CD4-positive, CD25-positive, alpha-beta regulatory T cell (primary cell): ENCODE data around the gene NSMCE1. TPM values are rescaled to one million over a fixed set of nuclear protein-coding genes. Genes with fewer than 3 reads are reported as not detected.
A peak's percentile ranks its signal among the peaks of the same experiment; 100 is the strongest.

Experiments
- ATAC-seq, 2 donors: fragments of 150-1000 bp; cut with Tn5 transposase; one replicate each; pipeline ENCODE4 v1.10.0; 2021; ENCODE audit warnings: low read depth in 2 of 2, moderate number of reproducible peaks in 2 of 2, moderate library complexity in 1 of 2
- DNase-seq, 3 donors: peaks; one replicate each; pipeline versions ENCODE4 v3.0.0 to v3.0.0-alpha.2; 2012 to 2022; ENCODE audit warnings: mixed read lengths in 1 of 3
- H3K27ac ChIP-seq: one replicate; pipeline ENCODE4 v1.7.0; 2013; ENCODE audit warnings: mild to moderate bottlenecking, low read length; ENCODE audit not compliant: insufficient read depth, poor library complexity, severe bottlenecking
- H3K27me3 ChIP-seq: one replicate; pipeline ENCODE4 v1.7.0; 2013; ENCODE audit warnings: low read length; ENCODE audit not compliant: control insufficient read depth, insufficient read depth
- H3K36me3 ChIP-seq: one replicate; pipeline ENCODE4 v1.7.0; 2013; ENCODE audit warnings: mild to moderate bottlenecking, low read length, moderate library complexity; ENCODE audit not compliant: control insufficient read depth, insufficient read depth
- H3K4me1 ChIP-seq: 2 replicates; pipeline ENCODE4 v1.7.0; 2013; ENCODE audit warnings: mild to moderate bottlenecking, low read length; ENCODE audit not compliant: insufficient read depth, control insufficient read depth, poor library complexity, severe bottlenecking
- H3K4me3 ChIP-seq: one replicate; pipeline ENCODE4 v1.7.0; 2013; ENCODE audit warnings: low read depth, mild to moderate bottlenecking, low read length, moderate library complexity
- H3K9me3 ChIP-seq, 2 experiments: 1 replicate in 1 of 2; 2 replicates in 1 of 2; pipeline ENCODE4 v1.7.0; 2013; ENCODE audit warnings: low read length in 2 of 2, mild to moderate bottlenecking in 1 of 2, moderate library complexity in 1 of 2; ENCODE audit not compliant: control insufficient read depth in 2 of 2
- H3K27ac Mint-ChIP-seq, 3 donors: one replicate each; pipeline ENCODE4 v1.8.0; 2020 to 2022; ENCODE audit warnings: mild to moderate bottlenecking in 3 of 3, mixed read lengths in 3 of 3, moderate library complexity in 2 of 3
- H3K27me3 Mint-ChIP-seq: one replicate; pipeline ENCODE4 v1.8.0; 2022; ENCODE audit warnings: mild to moderate bottlenecking, mixed read lengths
- H3K36me3 Mint-ChIP-seq: one replicate; pipeline ENCODE4 v1.8.0; 2020; ENCODE audit warnings: mixed read lengths
- H3K4me1 Mint-ChIP-seq, 4 donors: one replicate each; pipeline ENCODE4 v1.8.0; 2020 to 2022; ENCODE audit warnings: mixed read lengths in 4 of 4, mild to moderate bottlenecking in 1 of 4
- H3K4me3 Mint-ChIP-seq, 4 donors: one replicate each; pipeline ENCODE4 v1.8.0; 2020 to 2022; ENCODE audit warnings: mild to moderate bottlenecking in 4 of 4, mixed read lengths in 4 of 4, moderate library complexity in 3 of 4
- H3K9me3 Mint-ChIP-seq, 7 donors: one replicate each; pipeline ENCODE4 v1.8.0; 2020 to 2022; ENCODE audit warnings: mixed read lengths in 7 of 7, mild to moderate bottlenecking in 3 of 7, moderate library complexity in 2 of 7
- polyA plus RNA-seq, 4 donors: library from polyadenylated mRNA; unstranded; fragments of 300-500 nt; fragmentation: Illumina TruSeq; gene quantifications; one replicate each; pipeline ENCODE4 v1.2.3, GENCODE V29; 2021
- total RNA-seq: library from RNA; stranded (reverse); gene quantifications from one replicate; pipeline ENCODE4 v1.2.3, GENCODE V29; 2022

NSMCE1 gene
- total and polyA plus RNA-seq, 5 donors from 2014 or later = 40.0 to 156 (median 131) TPM

DNA sequence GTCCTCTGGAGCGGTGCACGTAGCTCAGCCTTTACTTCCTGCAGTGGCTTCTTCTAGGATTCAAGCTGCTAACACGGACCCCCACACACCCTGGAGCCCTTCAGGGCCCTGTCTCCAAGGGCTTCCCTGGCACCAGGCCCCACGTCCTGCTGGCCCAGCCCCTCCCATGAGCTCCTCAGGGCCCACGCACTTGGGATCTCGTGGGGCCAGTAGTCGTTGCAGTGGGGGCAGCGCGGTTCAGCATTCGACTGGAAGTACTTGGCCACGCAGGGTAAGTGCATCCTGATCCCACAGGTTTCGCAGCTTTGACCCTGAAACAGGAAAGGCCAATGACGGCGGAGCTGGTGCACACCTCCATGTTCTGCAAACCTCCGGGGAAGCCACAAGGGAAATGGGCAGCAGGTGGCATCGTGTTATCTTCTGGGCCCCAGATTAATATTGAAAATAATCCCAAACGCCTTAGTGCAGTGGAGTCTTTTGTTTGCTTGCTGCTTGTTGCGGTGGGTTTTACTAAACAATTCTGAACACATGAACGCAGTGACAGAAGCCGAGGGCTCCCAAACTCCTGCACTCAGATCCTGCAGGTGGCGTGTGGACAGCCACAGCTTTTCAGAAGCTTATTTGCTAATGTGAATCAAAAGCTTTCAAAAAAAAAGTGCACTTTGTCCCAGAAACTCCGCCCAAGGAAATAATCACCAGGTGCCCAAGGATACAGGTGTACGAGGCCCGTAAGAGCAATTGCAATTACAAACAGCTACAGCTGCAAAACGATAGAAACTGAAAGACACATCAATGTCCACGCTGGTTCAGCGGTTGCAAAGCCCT, 42.8 kb downstream of the NSMCE1 start:
- Histone ChIP-seq H3K27ac (no peak overlapping the region), H3K27me3 (no peaks in the 10 kb centered on the region), H3K4me3 (no peak overlapping the region), H3K36me3 (peaks cover 11% of the 10 kb centered on the region), H3K9me3 (no peaks in the 10 kb centered on the region), H3K4me1 (peaks cover 11% of the 10 kb centered on the region)
- H3K9me3 Mint-ChIP-seq = peaks cover 0 to 1% (median 0%) of the 10 kb centered on the region in 7 donors
- H3K27me3 Mint-ChIP-seq = no peaks in the 10 kb centered on the region
- DNase-seq (no peak), ATAC-seq (peak in 1 of 2 donors; percentile 27)
- H3K4me1 Mint-ChIP-seq = peaks cover 2 to 39% (median 9%) of the 10 kb centered on the region in 4 donors
- H3K4me3 Mint-ChIP-seq = no peak overlapping the region
- H3K27ac Mint-ChIP-seq = peak overlapping the region; percentile 40 to 83 (median 74)
- peaks cover 12% of the 10 kb centered on the region for H3K36me3 Mint-ChIP-seq

DNA sequence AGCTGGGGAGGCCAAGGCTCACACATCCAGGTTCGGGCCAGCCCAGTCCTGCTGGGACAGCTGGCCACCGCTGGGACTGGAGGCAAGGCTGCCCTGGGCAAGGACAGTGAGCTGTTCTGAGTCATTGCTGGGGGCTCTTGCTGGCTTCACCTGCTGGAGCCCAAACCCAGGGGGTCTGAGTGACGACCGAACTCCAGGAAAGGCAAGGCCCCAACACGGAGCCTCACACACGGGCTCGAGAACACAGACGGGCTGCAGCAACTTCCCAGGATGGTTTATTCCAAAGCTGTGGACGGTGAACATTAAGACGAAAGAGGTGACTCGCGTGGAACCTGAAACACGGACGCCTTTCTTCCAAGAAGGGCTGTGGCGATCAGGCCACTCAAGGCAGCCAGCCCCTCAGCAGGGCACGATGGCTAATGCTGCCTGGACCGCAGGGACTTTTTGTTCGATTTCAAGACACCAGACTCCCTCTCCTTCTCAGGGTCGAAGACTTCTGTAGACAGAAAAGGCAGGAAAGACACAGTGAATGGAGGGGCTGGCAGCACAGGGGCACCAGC, 43.8 kb downstream of the NSMCE1 start:
- Histone ChIP-seq H3K4me3 (no peak overlapping the region), H3K27me3 (no peaks in the 10 kb centered on the region), H3K4me1 (peaks cover 1% of the 10 kb centered on the region), H3K27ac (no peak overlapping the region), H3K36me3 (peaks cover 14% of the 10 kb centered on the region), H3K9me3 (no peaks in the 10 kb centered on the region)
- ATAC-seq = no peak
- Mint-ChIP-seq H3K9me3 (peaks cover 0 to 1% (median 0%) of the 10 kb centered on the region in 7 donors), H3K27ac (peak overlapping the region; percentile 40 to 75 (median 69)), H3K36me3 (peaks cover 8% of the 10 kb centered on the region), H3K27me3 (no peaks in the 10 kb centered on the region), H3K4me1 (peaks cover 0 to 31% (median 4%) of the 10 kb centered on the region in 4 donors), H3K4me3 (no peak overlapping the region)
- no peak for DNase-seq

DNA sequence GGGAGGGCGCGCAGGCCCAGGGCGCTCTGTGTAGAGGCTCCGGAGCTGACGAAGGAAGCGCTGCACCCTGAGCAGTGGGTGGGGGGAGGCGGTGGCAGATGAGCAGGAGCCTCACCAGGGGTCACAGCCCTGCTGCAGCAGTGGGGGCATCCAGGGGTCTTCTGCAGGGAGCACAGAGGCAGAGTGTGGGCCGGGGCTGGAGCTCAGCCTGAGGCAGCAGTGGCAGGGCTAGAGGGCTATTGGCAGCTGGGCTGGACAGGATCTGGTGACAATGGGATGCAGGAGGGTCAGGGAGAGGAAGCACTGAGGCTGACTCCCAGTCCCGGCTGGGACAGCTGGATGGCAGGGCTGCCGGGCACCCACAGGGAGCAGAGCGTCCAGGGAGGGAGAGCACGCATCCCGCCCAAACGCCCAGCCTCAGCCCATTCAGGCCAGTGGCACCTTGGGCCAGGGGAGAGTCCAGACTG, 44.3 kb downstream of the NSMCE1 start:
- H3K4me1 ChIP-seq = no peaks in the 10 kb centered on the region
- no peak overlapping the region for H3K4me3 ChIP-seq
- Mint-ChIP-seq H3K36me3 (peaks cover 12% of the 10 kb centered on the region), H3K27me3 (no peaks in the 10 kb centered on the region), H3K4me1 (peaks cover 0 to 27% (median 2%) of the 10 kb centered on the region in 4 donors), H3K4me3 (no peak overlapping the region), H3K9me3 (peaks cover 0 to 1% (median 0%) of the 10 kb centered on the region in 7 donors), H3K27ac (no peak overlapping the region)
- H3K36me3 ChIP-seq = peaks cover 16% of the 10 kb centered on the region
- H3K27ac ChIP-seq = no peak overlapping the region
- DNase-seq = no peak
- ATAC-seq = no peak
- H3K9me3 ChIP-seq = no peaks in the 10 kb centered on the region
- no peaks in the 10 kb centered on the region for H3K27me3 ChIP-seq

DNA sequence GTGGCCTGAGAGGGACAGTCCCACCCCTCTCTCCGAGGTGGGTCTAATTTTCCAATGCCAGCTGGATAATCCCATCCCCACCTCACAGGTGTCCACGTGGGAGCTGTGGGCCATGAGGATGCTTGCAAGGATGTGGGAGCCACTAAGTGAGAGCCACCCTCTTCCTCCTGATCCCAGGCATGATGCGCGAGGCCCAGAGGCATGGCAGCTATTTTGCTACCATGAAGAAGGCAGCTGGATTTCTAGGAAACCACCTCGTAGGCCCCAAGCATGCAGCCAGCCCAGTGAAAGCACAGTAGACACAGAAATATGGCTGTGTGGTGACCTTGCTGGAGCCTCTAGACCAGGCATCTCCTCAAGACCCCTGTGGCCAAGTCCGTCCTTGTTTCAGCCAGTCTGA, 44.9 kb downstream of the NSMCE1 start:
- H3K27ac ChIP-seq = no peak overlapping the region
- Mint-ChIP-seq H3K27me3 (no peaks in the 10 kb centered on the region), H3K4me1 (peaks cover 0 to 21% (median 0%) of the 10 kb centered on the region in 4 donors), H3K9me3 (peaks cover 0 to 1% (median 0%) of the 10 kb centered on the region in 7 donors), H3K36me3 (peaks cover 12% of the 10 kb centered on the region), H3K27ac (peak overlapping the region in 1 of 3 donors; percentile 67), H3K4me3 (no peak overlapping the region)
- no peaks in the 10 kb centered on the region for H3K9me3 ChIP-seq
- no peak for ATAC-seq
- H3K4me3 ChIP-seq = no peak overlapping the region
- no peak for DNase-seq
- H3K27me3 ChIP-seq = no peaks in the 10 kb centered on the region
- H3K4me1 ChIP-seq = no peaks in the 10 kb centered on the region
- H3K36me3 ChIP-seq = peaks cover 22% of the 10 kb centered on the region

DNA sequence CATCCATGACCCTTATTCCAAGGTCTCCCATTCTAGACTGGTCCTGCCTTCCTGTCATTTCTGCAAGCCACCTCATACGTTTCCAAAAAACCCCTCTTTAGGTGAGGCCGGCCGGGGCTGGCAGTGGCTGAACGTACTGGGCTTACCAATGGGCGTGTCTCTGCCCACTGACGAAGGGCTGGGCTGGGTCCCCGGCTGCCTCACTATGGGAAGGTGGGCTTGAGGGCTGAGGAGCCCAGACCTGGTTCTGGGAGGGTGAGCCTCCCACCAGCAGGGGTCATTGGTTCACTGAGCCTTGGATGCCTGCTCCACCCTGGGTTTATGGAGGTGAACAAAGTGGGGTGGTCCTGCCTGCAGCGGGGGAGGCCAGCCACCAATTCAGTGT, 45.4 kb downstream of the NSMCE1 start:
- no peaks in the 10 kb centered on the region for H3K9me3 ChIP-seq
- no peak overlapping the region for H3K4me3 ChIP-seq
- no peaks in the 10 kb centered on the region for H3K27me3 ChIP-seq
- Mint-ChIP-seq H3K9me3 (peaks cover 0 to 1% (median 0%) of the 10 kb centered on the region in 7 donors), H3K4me1 (peaks cover 0 to 19% (median 0%) of the 10 kb centered on the region in 4 donors), H3K36me3 (peaks cover 12% of the 10 kb centered on the region), H3K27ac (no peak overlapping the region), H3K27me3 (no peaks in the 10 kb centered on the region), H3K4me3 (no peak overlapping the region)
- H3K36me3 ChIP-seq = peaks cover 24% of the 10 kb centered on the region
- ATAC-seq = no peak
- H3K4me1 ChIP-seq = no peaks in the 10 kb centered on the region
- no peak for DNase-seq
- H3K27ac ChIP-seq = no peak overlapping the region

DNA sequence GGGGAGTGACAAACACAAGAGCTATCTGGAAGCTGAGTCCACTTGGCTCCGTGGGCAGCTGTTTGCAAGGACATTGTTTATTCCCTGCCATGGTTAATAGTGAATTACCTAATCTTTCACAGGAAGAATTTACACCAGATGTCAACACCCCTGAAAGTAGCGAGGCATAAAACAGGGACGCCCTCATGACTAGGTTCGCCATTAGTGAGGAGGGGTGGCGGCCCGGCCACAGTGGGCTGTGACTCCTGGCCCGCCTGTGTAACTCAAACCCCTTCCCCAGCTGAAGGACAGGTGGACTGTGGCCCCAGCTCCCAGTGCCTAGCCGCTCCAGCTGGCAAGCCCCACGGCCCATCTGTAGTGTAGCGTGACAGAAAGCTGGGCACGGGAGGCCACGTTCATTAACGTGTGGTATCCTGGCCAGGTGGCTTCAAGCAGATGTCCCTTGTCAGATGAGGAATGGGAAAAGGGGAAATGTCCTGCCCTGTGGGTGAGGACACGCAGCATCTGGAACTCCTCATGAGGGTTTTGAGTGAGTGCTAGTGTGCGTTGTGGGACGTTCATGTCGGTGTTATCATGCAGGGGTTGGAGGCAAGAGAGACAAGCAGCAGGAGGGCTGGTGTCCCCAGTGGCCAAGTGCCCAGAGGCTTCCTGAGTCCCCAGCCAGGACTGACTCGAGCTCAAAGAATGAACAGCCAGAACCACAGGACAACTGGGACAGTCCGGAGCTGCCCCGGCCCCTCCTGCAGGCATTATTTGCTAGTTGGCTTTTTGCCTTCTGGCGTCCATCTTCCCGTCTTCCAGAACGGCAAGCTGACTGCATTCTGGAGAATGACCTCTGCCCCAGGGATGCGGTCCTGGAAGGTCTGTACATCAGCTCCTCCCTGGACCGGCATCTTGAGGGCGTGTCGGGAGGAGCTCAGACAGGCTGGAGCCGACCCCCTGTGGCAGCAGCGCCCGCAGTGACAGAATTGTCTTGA, 46.0 kb downstream of the NSMCE1 start:
- H3K27ac ChIP-seq = no peak overlapping the region
- H3K36me3 Mint-ChIP-seq = peaks cover 12% of the 10 kb centered on the region
- H3K4me3 Mint-ChIP-seq = no peak overlapping the region
- H3K36me3 ChIP-seq = peaks cover 31% of the 10 kb centered on the region
- H3K27me3 Mint-ChIP-seq = no peaks in the 10 kb centered on the region
- H3K27me3 ChIP-seq = no peaks in the 10 kb centered on the region
- H3K9me3 ChIP-seq = no peaks in the 10 kb centered on the region
- DNase-seq (no peak), ATAC-seq (no peak)
- H3K27ac Mint-ChIP-seq = peak overlapping the region in 1 of 3 donors; percentile 25
- peaks cover 0 to 1% (median 0%) of the 10 kb centered on the region in 7 donors for H3K9me3 Mint-ChIP-seq
- H3K4me1 ChIP-seq = no peaks in the 10 kb centered on the region
- H3K4me1 Mint-ChIP-seq = peaks cover 0 to 19% (median 0%) of the 10 kb centered on the region in 4 donors
- no peak overlapping the region for H3K4me3 ChIP-seq

DNA sequence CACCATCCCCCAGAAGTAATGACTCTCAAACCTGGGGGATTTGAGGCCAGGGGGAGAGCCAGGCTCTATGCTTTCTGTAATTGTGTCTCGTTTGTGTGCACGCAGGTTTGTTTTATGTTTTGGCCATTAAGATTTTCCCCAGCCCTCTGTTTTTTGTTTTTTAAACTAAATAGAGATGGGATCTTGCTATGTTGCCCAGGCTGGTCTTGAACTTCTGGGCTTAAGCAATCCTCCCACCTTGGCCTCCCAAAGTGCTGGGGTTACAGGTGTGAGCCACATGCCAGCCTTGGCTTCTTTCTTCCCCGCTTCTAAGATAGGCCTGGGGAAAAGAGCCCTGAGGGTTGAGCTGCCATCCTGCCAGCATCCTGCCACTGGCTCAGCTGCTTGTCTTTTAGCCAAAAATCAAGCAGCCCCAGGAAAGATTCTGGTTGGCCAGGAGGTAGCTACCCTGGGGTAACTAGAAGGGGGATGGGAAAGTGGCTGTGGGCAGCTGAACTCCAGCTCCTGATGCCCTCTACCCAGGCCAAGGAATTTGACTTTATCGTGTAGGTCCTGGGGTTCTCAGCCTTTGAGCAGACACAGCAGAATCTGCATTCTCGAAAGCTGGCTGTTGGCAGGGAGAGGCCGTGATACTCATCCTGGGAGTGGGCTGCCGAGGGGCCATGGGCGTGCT, 46.9 kb downstream of the NSMCE1 start:
- no peak for ATAC-seq
- peak overlapping the region in 1 of 3 donors; percentile 25 for H3K27ac Mint-ChIP-seq
- peak overlapping the region; percentile 20 for H3K27ac ChIP-seq
- H3K9me3 Mint-ChIP-seq = peaks cover 0 to 1% (median 0%) of the 10 kb centered on the region in 7 donors
- H3K36me3 Mint-ChIP-seq = peaks cover 12% of the 10 kb centered on the region
- H3K9me3 ChIP-seq = no peaks in the 10 kb centered on the region
- no peak overlapping the region for H3K4me3 ChIP-seq
- no peaks in the 10 kb centered on the region for H3K27me3 Mint-ChIP-seq
- H3K4me3 Mint-ChIP-seq = no peak overlapping the region
- H3K27me3 ChIP-seq = no peaks in the 10 kb centered on the region
- H3K4me1 Mint-ChIP-seq = peaks cover 0 to 13% (median 0%) of the 10 kb centered on the region in 4 donors
- no peak for DNase-seq
- H3K4me1 ChIP-seq = no peaks in the 10 kb centered on the region
- H3K36me3 ChIP-seq = peaks cover 36% of the 10 kb centered on the region
